Common myeloid progenitor, CD34-positive (primary cell): ENCODE measurements around the gene PSMA2.
A peak's percentile ranks its signal among the peaks of the same experiment; 100 is the strongest.

Source experiments
- CTCF ChIA-PET: fragments of 350-600 bp; sonication (Branson Sonifier 250); formaldehyde crosslinking; loops from one replicate; lab custom pipeline; 2021; ENCODE audit warnings: antibody characterized with exemption; lab: Charles Lee
- POLR2A ChIA-PET: fragments of 350-600 bp; sonication (Branson Sonifier 250); formaldehyde crosslinking; loops from one replicate; lab custom pipeline; 2021; ENCODE audit warnings: antibody characterized with exemption; lab: Charles Lee
- DNase-seq, 3 donors: peaks; one replicate each; pipeline versions ENCODE4 v3.0.0 to v3.0.0-alpha.2; 2013
- H3K27ac ChIP-seq, 2 experiments: 1 replicate in 1 of 2; 2 replicates in 1 of 2; pipeline ENCODE4 v1.7.0; 2013; ENCODE audit warnings: inconsistent platforms in 2 of 2, low read length in 2 of 2, mild to moderate bottlenecking in 2 of 2, low read depth in 1 of 2, moderate library complexity in 1 of 2; ENCODE audit not compliant: severe bottlenecking in 2 of 2, insufficient read depth in 1 of 2, poor library complexity in 1 of 2
- H3K27me3 ChIP-seq, 5 experiments: replicated peaks in 2 of 5; 1 replicate in 3 of 5; 2 replicates in 2 of 5; pipeline versions ENCODE4 v1.6.1 to v1.7.0; 2013; ENCODE audit warnings: low read length in 4 of 5, mild to moderate bottlenecking in 2 of 5, moderate library complexity in 2 of 5, inconsistent platforms in 1 of 5; ENCODE audit not compliant: insufficient read depth in 5 of 5, control insufficient read depth in 4 of 5
- H3K36me3 ChIP-seq, 4 experiments: 1 replicate in 2 of 4; 2 replicates in 2 of 4; pipeline versions ENCODE4 v1.6.1 to v1.7.0; 2013; ENCODE audit warnings: low read length in 3 of 4, control low read depth in 1 of 4, mild to moderate bottlenecking in 1 of 4; ENCODE audit not compliant: control insufficient read depth in 4 of 4, insufficient read depth in 4 of 4
- H3K4me1 ChIP-seq, 4 experiments: 1 replicate in 3 of 4; 2 replicates in 1 of 4; pipeline versions ENCODE4 v1.6.1 to v1.7.1; 2013; ENCODE audit warnings: low read length in 3 of 4, mild to moderate bottlenecking in 3 of 4, control low read depth in 1 of 4, inconsistent platforms in 1 of 4, moderate library complexity in 1 of 4; ENCODE audit not compliant: control insufficient read depth in 4 of 4, insufficient read depth in 4 of 4; ENCODE audit errors: control extremely low read depth in 1 of 4
- H3K4me3 ChIP-seq, 7 experiments: 1 replicate in 4 of 7; 2 replicates in 3 of 7; pipeline versions ENCODE4 v1.5.1 to v1.7.0; 2013; ENCODE audit warnings: mild to moderate bottlenecking in 7 of 7, low read length in 6 of 7, moderate library complexity in 6 of 7, inconsistent platforms in 2 of 7, low read depth in 2 of 7, control low read depth in 1 of 7; ENCODE audit not compliant: insufficient read depth in 4 of 7, control insufficient read depth in 1 of 7; ENCODE audit errors: extremely low read depth in 1 of 7
- H3K9me3 ChIP-seq, 5 experiments: 1 replicate in 4 of 5; 2 replicates in 1 of 5; pipeline versions ENCODE4 v1.6.1 to v1.7.1; 2013; ENCODE audit warnings: low read length in 4 of 5, mild to moderate bottlenecking in 2 of 5, inconsistent platforms in 1 of 5, low read depth in 1 of 5, moderate library complexity in 1 of 5; ENCODE audit not compliant: control insufficient read depth in 4 of 5, insufficient read depth in 2 of 5; ENCODE audit errors: control extremely low read depth in 1 of 5
- WGBS: methylation state at CpG from one replicate; pipeline ENCODE4 v1.1.5; 2013; ENCODE audit not compliant: insufficient coverage; 5-methylcytosine and 5-hydroxymethylcytosine counted together

PSMA2 gene

GRCh38 chr7:42932811-42933591 is 1.0 kb upstream of the PSMA2 start:
- ChIA-PET POLR2A (interaction anchor here (0.6 to 0.7 kb wide), 3 partner anchors 13 to 1922 kb away, joined by 3 to 5 read pairs (median 3); no protein-coding TSS in a partner anchor), CTCF (interaction anchor here (0.8 to 3.1 kb wide), 9 partner anchors 9 to 954 kb away, joined by 3 to 16 read pairs (median 3); no protein-coding TSS in a partner anchor)
- H3K27me3 ChIP-seq = no peaks in the 10 kb centered on the region
- peak overlapping the region; percentile 85 to 92 for H3K27ac ChIP-seq
- H3K4me3 ChIP-seq = peak overlapping the region; percentile 85 to 100 (median 98)
- peaks cover 10 to 33% (median 23%) of the 10 kb centered on the region in 4 experiments for H3K4me1 ChIP-seq
- 0% methylated on average over 13 of the region's 17 CpGs for WGBS
- DNase-seq = peak in 1 of 3 donors; percentile 24
- H3K9me3 ChIP-seq = no peaks in the 10 kb centered on the region
- peaks cover 6 to 25% (median 17%) of the 10 kb centered on the region in 4 experiments for H3K36me3 ChIP-seq

GRCh38 chr7:42931447-42931833 is 534 bp downstream of the PSMA2 start:
- peak overlapping the region; percentile 85 to 92 for H3K27ac ChIP-seq
- H3K4me1 ChIP-seq = peaks cover 11 to 47% (median 25%) of the 10 kb centered on the region in 4 experiments
- ChIA-PET CTCF (interaction anchor here (0.7 to 3.1 kb wide), 6 partner anchors 10 to 281 kb away, joined by 3 to 16 read pairs (median 3); no protein-coding TSS in a partner anchor), POLR2A (interaction anchor here (1.3 kb wide), 1 partner anchor 19 kb away, joined by 3 read pairs; the partner anchor contains the start of gene C7orf25)
- no peaks in the 10 kb centered on the region for H3K9me3 ChIP-seq
- DNase-seq = no peak
- peaks cover 6 to 21% (median 11%) of the 10 kb centered on the region in 4 experiments for H3K36me3 ChIP-seq
- 0% methylated on average over 9 of the region's 12 CpGs for WGBS
- no peaks in the 10 kb centered on the region for H3K27me3 ChIP-seq
- H3K4me3 ChIP-seq = peak overlapping the region; percentile 85 to 100 (median 98)

- H3K36me3 ChIP-seq = peaks cover 3 to 18% (median 9%) of the 10 kb centered on the region in 4 experiments
- peaks cover 13 to 52% (median 28%) of the 10 kb centered on the region in 4 experiments for H3K4me1 ChIP-seq
- 25% methylated on average over 1 of the region's 5 CpGs for WGBS
- H3K27ac ChIP-seq = peak overlapping the region; percentile 85 to 92
- peak overlapping the region in 6 of 7 experiments; percentile 96 to 100 (median 98) for H3K4me3 ChIP-seq
- no peak for DNase-seq
- H3K9me3 ChIP-seq = no peaks in the 10 kb centered on the region
- CTCF ChIA-PET = interaction anchor here (1.2 to 3.1 kb wide), 5 partner anchors 9 to 32 kb away, joined by 3 to 16 read pairs (median 3); no protein-coding TSS in a partner anchor
- POLR2A ChIA-PET = no interaction called here
- no peaks in the 10 kb centered on the region for H3K27me3 ChIP-seq
Measured at GRCh38 chr7:42930889-42931288, 1.1 kb downstream of the PSMA2 start.

- DNase-seq = no peak
- peaks cover 13 to 62% (median 30%) of the 10 kb centered on the region in 4 experiments for H3K4me1 ChIP-seq
- WGBS = 61% methylated on average over 3 of the region's 3 CpGs
- H3K4me3 ChIP-seq = peak overlapping the region in 1 of 7 experiments; percentile 20
- H3K27me3 ChIP-seq = no peaks in the 10 kb centered on the region
- no peaks in the 10 kb centered on the region for H3K9me3 ChIP-seq
- no peak overlapping the region for H3K27ac ChIP-seq
- ChIA-PET CTCF (interaction anchor here (0.9 to 2.9 kb wide), 5 partner anchors 12 to 987 kb away, joined by 3 to 8 read pairs (median 4); no protein-coding TSS in a partner anchor), POLR2A (no interaction called here)
- H3K36me3 ChIP-seq = peaks cover 0 to 20% (median 10%) of the 10 kb centered on the region in 4 experiments
Measured at GRCh38 chr7:42929449-42929848, 2.5 kb downstream of the PSMA2 start.

- 61% methylated on average over 3 of the region's 3 CpGs for WGBS
- Histone ChIP-seq H3K36me3 (peaks cover 0 to 26% (median 15%) of the 10 kb centered on the region in 4 experiments), H3K4me1 (peaks cover 13 to 62% (median 30%) of the 10 kb centered on the region in 4 experiments), H3K9me3 (no peaks in the 10 kb centered on the region), H3K27me3 (no peaks in the 10 kb centered on the region), H3K27ac (no peak overlapping the region), H3K4me3 (no peak overlapping the region)
- peak in 2 of 3 donors; percentile 43 to 60 for DNase-seq
- ChIA-PET POLR2A (no interaction called here), CTCF (interaction anchor here (0.9 to 2.9 kb wide), 5 partner anchors 13 to 986 kb away, joined by 3 to 8 read pairs (median 4); no protein-coding TSS in a partner anchor)
Measured at GRCh38 chr7:42928754-42929153, 3.2 kb downstream of the PSMA2 start.

GRCh38 chr7:42926204-42926603 is 5.8 kb downstream of the PSMA2 start:
- ChIA-PET CTCF (interaction anchor here (0.6 to 1.9 kb wide), 3 partner anchors 9 to 336 kb away, joined by 3 to 4 read pairs (median 4); no protein-coding TSS in a partner anchor), POLR2A (interaction anchor here (0.6 kb wide), 1 partner anchor 323 kb away, joined by 3 read pairs; no protein-coding TSS in a partner anchor)
- peak overlapping the region in 1 of 2 experiments; percentile 41 for H3K27ac ChIP-seq
- peak overlapping the region in 1 of 7 experiments; percentile 3 for H3K4me3 ChIP-seq
- no peaks in the 10 kb centered on the region for H3K27me3 ChIP-seq
- DNase-seq = peak in 2 of 3 donors; percentile 25 to 31
- H3K36me3 ChIP-seq = peaks cover 21 to 47% (median 34%) of the 10 kb centered on the region in 4 experiments
- no CpG with 5 or more reads among the region's 5 CpGs for WGBS
- H3K9me3 ChIP-seq = no peaks in the 10 kb centered on the region
- peaks cover 8 to 51% (median 24%) of the 10 kb centered on the region in 4 experiments for H3K4me1 ChIP-seq
